Measurements from ENCODE around the gene STMN1.

STMN1 gene

DNA sequence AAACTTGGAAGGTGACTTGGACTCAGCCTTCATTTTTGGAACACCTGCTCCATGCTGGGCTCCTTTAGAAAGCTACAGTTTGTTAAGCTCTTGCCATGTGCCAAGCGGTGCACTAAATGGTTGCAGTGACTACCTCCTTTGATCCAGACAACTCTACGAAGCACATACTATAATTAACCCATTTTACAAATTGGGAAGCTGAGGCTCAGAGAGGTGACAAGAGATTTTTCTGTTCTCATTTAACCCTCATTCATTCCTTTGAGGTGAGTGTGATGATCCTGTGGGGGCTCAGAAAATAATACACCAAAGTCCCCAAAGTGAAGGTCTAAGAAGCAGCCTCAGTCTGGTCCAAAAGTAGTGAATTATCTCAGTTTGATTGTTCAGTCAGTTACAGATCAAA lies 29.1 kb downstream of the STMN1 start:
- H3K4me1 ChIP-seq (ENCODE audit: insufficient read depth, low read length, poor library complexity, severe bottlenecking) = no peaks in the 10 kb centered on the region

DNA sequence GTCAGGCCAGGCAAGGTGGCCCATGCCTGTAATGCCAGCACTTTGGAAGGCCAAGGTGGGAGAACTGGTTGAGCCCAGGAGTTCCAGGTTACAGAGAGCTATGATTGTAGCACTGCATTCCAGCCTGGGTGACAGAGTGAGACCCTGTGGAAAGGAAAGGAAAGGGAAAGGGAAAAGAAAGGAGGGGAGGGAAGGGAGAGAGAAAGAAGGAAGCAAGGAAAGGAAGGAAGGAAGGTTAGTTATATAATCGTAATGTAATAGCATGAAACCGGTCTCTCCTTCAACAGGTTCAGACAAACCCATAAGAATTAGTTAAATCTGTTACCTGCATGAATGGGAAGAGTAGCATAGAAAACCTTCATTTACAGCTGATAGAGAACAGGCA lies 29.5 kb downstream of the STMN1 start:
- no peaks in the 10 kb centered on the region for H3K9me2 ChIP-seq (replicated peaks; ENCODE audit: low read depth, low read length)
- no peak overlapping the region for H3K4me2 ChIP-seq (ENCODE audit: low read depth, low read length, poor library complexity, severe bottlenecking)
- no peaks in the 10 kb centered on the region for H3K27me3 ChIP-seq (ENCODE audit: insufficient read depth, low read length, poor library complexity, severe bottlenecking)
- no peaks in the 10 kb centered on the region for H4K20me1 ChIP-seq (ENCODE audit: insufficient read depth, low read length, poor library complexity, severe bottlenecking)
- H3K4me3 ChIP-seq (ENCODE audit: low read length, poor library complexity, severe bottlenecking) = no peak overlapping the region
- H3K4me1 ChIP-seq (ENCODE audit: insufficient read depth, low read length, poor library complexity, severe bottlenecking) = no peaks in the 10 kb centered on the region
- no peaks in the 10 kb centered on the region for H3K36me3 ChIP-seq (ENCODE audit: insufficient read depth, low read length)
- TF ChIP-seq, protein P1, sequence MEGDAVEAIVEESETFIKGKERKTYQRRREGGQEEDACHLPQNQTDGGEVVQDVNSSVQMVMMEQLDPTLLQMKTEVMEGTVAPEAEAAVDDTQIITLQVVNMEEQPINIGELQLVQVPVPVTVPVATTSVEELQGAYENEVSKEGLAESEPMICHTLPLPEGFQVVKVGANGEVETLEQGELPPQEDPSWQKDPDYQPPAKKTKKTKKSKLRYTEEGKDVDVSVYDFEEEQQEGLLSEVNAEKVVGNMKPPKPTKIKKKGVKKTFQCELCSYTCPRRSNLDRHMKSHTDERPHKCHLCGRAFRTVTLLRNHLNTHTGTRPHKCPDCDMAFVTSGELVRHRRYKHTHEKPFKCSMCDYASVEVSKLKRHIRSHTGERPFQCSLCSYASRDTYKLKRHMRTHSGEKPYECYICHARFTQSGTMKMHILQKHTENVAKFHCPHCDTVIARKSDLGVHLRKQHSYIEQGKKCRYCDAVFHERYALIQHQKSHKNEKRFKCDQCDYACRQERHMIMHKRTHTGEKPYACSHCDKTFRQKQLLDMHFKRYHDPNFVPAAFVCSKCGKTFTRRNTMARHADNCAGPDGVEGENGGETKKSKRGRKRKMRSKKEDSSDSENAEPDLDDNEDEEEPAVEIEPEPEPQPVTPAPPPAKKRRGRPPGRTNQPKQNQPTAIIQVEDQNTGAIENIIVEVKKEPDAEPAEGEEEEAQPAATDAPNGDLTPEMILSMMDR (conservative IDR thresholded peaks at IDR 0.05; ENCODE audit: low read length) = no peak
- no peak for TF ChIP-seq EZH2phosphoT487 (IDR thresholded peaks at IDR 0.05; ENCODE audit: borderline replicate concordance)
- no peak overlapping the region for H2AFZ ChIP-seq (ENCODE audit: low read length)
- H3K9ac ChIP-seq (ENCODE audit: low read depth, low read length, poor library complexity, severe bottlenecking) = no peak overlapping the region
- no peaks in the 10 kb centered on the region for H3K9me3 ChIP-seq (ENCODE audit: insufficient read depth, low read depth, low read length)
- H3K79me2 ChIP-seq (ENCODE audit: insufficient read depth, low read length) = no peaks in the 10 kb centered on the region
- no peaks in the 10 kb centered on the region for H3F3A ChIP-seq (ENCODE audit: low read depth)

More for the DNA sequence above, 29.1 kb downstream of the STMN1 start:
- Histone ChIP-seq H3K4me2 (ENCODE audit: low read depth, low read length, poor library complexity, severe bottlenecking) (no peak overlapping the region), H3K27me3 (ENCODE audit: insufficient read depth, low read length, poor library complexity, severe bottlenecking) (no peaks in the 10 kb centered on the region), H4K20me1 (ENCODE audit: insufficient read depth, low read length, poor library complexity, severe bottlenecking) (no peaks in the 10 kb centered on the region), H3K4me3 (ENCODE audit: low read length, poor library complexity, severe bottlenecking) (no peak overlapping the region), H3K9me3 (ENCODE audit: insufficient read depth, low read depth, low read length) (no peaks in the 10 kb centered on the region), H3F3A (ENCODE audit: low read depth) (no peaks in the 10 kb centered on the region), H3K9ac (ENCODE audit: low read depth, low read length, poor library complexity, severe bottlenecking) (no peak overlapping the region), H3K79me2 (ENCODE audit: insufficient read depth, low read length) (no peaks in the 10 kb centered on the region), H3K36me3 (ENCODE audit: insufficient read depth, low read length) (no peaks in the 10 kb centered on the region), H3K9me2 (replicated peaks; ENCODE audit: low read depth, low read length) (no peaks in the 10 kb centered on the region), H2AFZ (ENCODE audit: low read length) (no peak overlapping the region)
- TF ChIP-seq EZH2phosphoT487 (IDR thresholded peaks at IDR 0.05; ENCODE audit: borderline replicate concordance) = no peak
- TF ChIP-seq, protein P1 (conservative IDR thresholded peaks at IDR 0.05; ENCODE audit: low read length) = no peak

DNA sequence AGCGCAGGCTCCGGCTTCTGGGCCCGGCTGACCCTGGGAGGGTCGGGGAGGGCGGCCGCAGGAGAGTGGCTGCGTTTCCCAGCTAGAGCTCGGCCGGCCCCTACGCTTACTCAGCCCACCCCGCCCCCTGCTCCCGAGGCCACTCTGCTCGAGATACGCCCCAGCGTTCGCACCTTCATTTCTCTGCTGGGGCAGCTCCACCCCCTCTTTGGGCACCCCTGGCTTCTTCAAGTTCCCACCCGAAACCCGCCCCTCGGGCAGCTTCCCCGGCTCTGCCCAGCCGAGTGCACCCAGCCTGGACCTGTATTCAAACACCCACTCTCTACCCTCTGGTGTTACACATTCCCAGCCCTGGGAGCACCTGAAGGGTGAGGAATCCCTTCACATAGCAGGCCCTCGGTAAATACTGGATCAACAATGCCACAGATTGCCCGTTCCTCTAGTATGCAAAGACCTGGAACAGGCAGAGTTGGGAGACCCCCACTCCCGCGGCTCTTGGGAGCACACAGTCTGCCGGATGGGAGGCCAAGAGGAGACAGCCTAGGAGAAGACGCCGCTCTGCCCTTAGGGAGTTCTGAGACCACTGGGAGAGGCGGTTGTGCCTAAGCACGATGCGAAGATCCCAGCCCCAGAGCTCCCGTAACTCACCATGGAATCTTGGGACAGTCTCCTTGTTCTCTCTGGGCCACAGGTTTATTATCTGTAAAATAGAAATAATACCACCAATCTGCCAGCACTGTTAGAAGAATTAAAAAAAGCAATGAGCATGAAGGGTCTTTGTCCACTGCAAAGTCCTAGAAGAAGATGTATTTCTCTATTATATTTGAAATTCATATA lies 30.1 kb downstream of the STMN1 start:
- Histone ChIP-seq H4K20me1 (ENCODE audit: insufficient read depth, low read length, poor library complexity, severe bottlenecking) (no peaks in the 10 kb centered on the region), H3K36me3 (ENCODE audit: insufficient read depth, low read length) (no peaks in the 10 kb centered on the region), H3K9me3 (ENCODE audit: insufficient read depth, low read depth, low read length) (no peaks in the 10 kb centered on the region), H3K4me2 (ENCODE audit: low read depth, low read length, poor library complexity, severe bottlenecking) (no peak overlapping the region), H3K79me2 (ENCODE audit: insufficient read depth, low read length) (no peaks in the 10 kb centered on the region), H3K9ac (ENCODE audit: low read depth, low read length, poor library complexity, severe bottlenecking) (no peak overlapping the region), H3K4me1 (ENCODE audit: insufficient read depth, low read length, poor library complexity, severe bottlenecking) (peaks cover 5% of the 10 kb centered on the region), H3K9me2 (replicated peaks; ENCODE audit: low read depth, low read length) (no peaks in the 10 kb centered on the region), H3F3A (ENCODE audit: low read depth) (no peaks in the 10 kb centered on the region), H3K27me3 (ENCODE audit: insufficient read depth, low read length, poor library complexity, severe bottlenecking) (no peaks in the 10 kb centered on the region), H2AFZ (ENCODE audit: low read length) (no peak overlapping the region), H3K4me3 (ENCODE audit: low read length, poor library complexity, severe bottlenecking) (no peak overlapping the region)
- TF ChIP-seq, protein P1 (conservative IDR thresholded peaks at IDR 0.05; ENCODE audit: low read length) = no peak
- TF ChIP-seq EZH2phosphoT487 (IDR thresholded peaks at IDR 0.05; ENCODE audit: borderline replicate concordance) = no peak

Measured in Loucy (cell line).